Transverse colon (tissue), 4 donors: ENCODE measurements around the gene ACAD11. TPM values are rescaled to one million over a fixed set of nuclear protein-coding genes. Genes with fewer than 3 reads are reported as not detected.
A peak's percentile ranks its signal among the peaks of the same experiment; 100 is the strongest.
"Not testable (repeated sequence)": the region's sequence is repeated elsewhere in the genome, so short reads cannot be mapped to it uniquely, and the experiment has no call there.

Source experiments
- DNase-seq: peaks from one replicate; pipeline ENCODE4 v3.0.0-alpha.2; 2019
- H3K27ac ChIP-seq, 4 donors: fragments of 200-600 bp; sonication (generic); 2 replicates each; pipeline ENCODE4 v1.5.1; 2016 to 2018; ENCODE audit warnings: inconsistent platforms in 4 of 4
- H3K27me3 ChIP-seq: fragments of 200-600 bp; sonication (generic); 2 replicates; pipeline ENCODE4 v1.5.1; 2017; ENCODE audit warnings: inconsistent platforms
- H3K36me3 ChIP-seq, 4 donors: fragments of 200-600 bp; sonication (generic); 2 replicates each; pipeline ENCODE4 v1.5.1; 2017 to 2019; ENCODE audit warnings: inconsistent platforms in 4 of 4
- H3K4me1 ChIP-seq, 4 donors: fragments of 200-600 bp; sonication (generic); 2 replicates each; pipeline ENCODE4 v1.5.1; 2017 to 2020; ENCODE audit warnings: inconsistent platforms in 4 of 4
- H3K4me3 ChIP-seq, 4 donors: fragments of 200-600 bp; sonication (generic); 1 replicate in 1 of 4; 2 replicates in 3 of 4; pipeline versions ENCODE4 v1.5.1 to v1.6.1; 2017 to 2019; ENCODE audit warnings: inconsistent platforms in 4 of 4
- H3K9me3 ChIP-seq, 2 donors: fragments of 200-600 bp; sonication (generic); 2 replicates each; pipeline ENCODE4 v1.5.1; 2017 to 2019; ENCODE audit warnings: inconsistent platforms in 2 of 2
- CTCF ChIP-seq, 5 experiments: fragments of 200-600 bp in 3 of 5; fragments of 450-650 bp in 2 of 5; sonication (generic) in 3 of 5; IDR thresholded peaks; 1 replicate in 2 of 5; 2 replicates in 3 of 5; pipeline ENCODE4 v1.5.1; 2016 to 2017; ENCODE audit warnings: antibody characterized with exemption in 5 of 5, inconsistent platforms in 3 of 5, mild to moderate bottlenecking in 2 of 5, moderate library complexity in 1 of 5
- EP300 ChIP-seq: sonication (generic); formaldehyde crosslinking; IDR thresholded peaks from one replicate; pipeline ENCODE4 v1.6.1; 2017; ENCODE audit warnings: antibody characterized with exemption, low read depth
- POLR2A ChIP-seq: fragments of 450-650 bp; IDR thresholded peaks from one replicate; pipeline ENCODE4 v1.6.1; 2016; ENCODE audit warnings: antibody characterized with exemption, mild to moderate bottlenecking, moderate library complexity
- POLR2AphosphoS5 ChIP-seq, 3 donors: sonication (generic); formaldehyde crosslinking; IDR thresholded peaks; one replicate each; pipeline ENCODE4 v1.6.1; 2016; ENCODE audit warnings: antibody characterized with exemption in 3 of 3
- WGBS, 2 donors: methylation state at CpG; one replicate each; pipeline ENCODE4 v1.1.5; 2018; ENCODE audit warnings: low coverage in 1 of 2; 5-methylcytosine and 5-hydroxymethylcytosine counted together
- in situ Hi-C, 4 donors: fragments of 200-750 bp; cut with MboI; loops; one replicate each; pipeline versions ENCODE4 v1.15.0 to v1.15.1; 2017; ENCODE audit warnings: low sequenced_read_pairs in 3 of 4, low pct_ligation_motif_present in 1 of 4, low pct_unique_long_range_greater_than_20kb in 1 of 4
- intact Hi-C: fragments of 100-400 bp; cut with DNase I; formaldehyde crosslinking; loops from one replicate; pipeline ENCODE4 v1.15.1; 2023; ENCODE audit warnings: low total_unique reads
- total RNA-seq, 4 donors: library from RNA; depleted of rRNA; stranded (reverse); fragments of >200 nt; gene quantifications; one replicate each; pipeline ENCODE4 v1.1.0, GENCODE V29; 2016

ACAD11 gene
- total RNA-seq, 4 donors from 2014 or later, result 10.2 to 56.7 (median 20.9) TPM

- Histone ChIP-seq H3K4me3 (no peak overlapping the region), H3K27me3 (no peaks in the 10 kb centered on the region), H3K4me1 (no peaks in the 10 kb centered on the region), H3K36me3 (peaks cover 0 to 7% (median 0%) of the 10 kb centered on the region in 4 donors), H3K27ac (peak overlapping the region in 1 of 4 donors; percentile 11), H3K9me3 (no peaks in the 10 kb centered on the region)
- in situ Hi-C loops (no loop called here), intact Hi-C loops (no loop called here)
- no peak for DNase-seq
- TF ChIP-seq POLR2AphosphoS5 (IDR thresholded peaks at IDR 0.05) (no peak), CTCF (IDR thresholded peaks at IDR 0.05) (no peak), POLR2A (no peak), EP300 (no peak)
- WGBS, 2 donors, result 83 to 88% methylated on average over 4 to 8 of the region's 8 CpGs
These were observed 103.0 kb downstream of the ACAD11 start for GRCh38 chr3:132556508-132557159.

- in situ Hi-C loops, DNase-seq, H3K27me3 ChIP-seq, H3K4me1 ChIP-seq, H3K36me3 ChIP-seq, H3K4me3 ChIP-seq, H3K9me3 ChIP-seq, intact Hi-C loops: not testable (repeated sequence)
- 90 to 91% methylated on average over 2 to 3 of the region's 3 CpGs for WGBS, 2 donors
- H3K27ac ChIP-seq, result peak overlapping the region in 1 of 4 donors; percentile 11
These were observed 103.6 kb downstream of the ACAD11 start for GRCh38 chr3:132556036-132556386.

GRCh38 chr3:132555306-132556035 lies 104.1 kb downstream of the ACAD11 start:
- no peak overlapping the region for H3K27ac ChIP-seq
- H3K4me1 ChIP-seq, result peaks cover 0 to 1% (median 0%) of the 10 kb centered on the region in 4 donors
- H3K27me3 ChIP-seq, result no peaks in the 10 kb centered on the region
- WGBS, 2 donors, result 68 to 75% methylated on average over 5 of the region's 5 CpGs
- H3K36me3 ChIP-seq, result peaks cover 0 to 7% (median 0%) of the 10 kb centered on the region in 4 donors
- H3K4me3 ChIP-seq, result no peak overlapping the region
- intact Hi-C loops, result no loop called here
- no peaks in the 10 kb centered on the region for H3K9me3 ChIP-seq
- DNase-seq, result no peak
- TF ChIP-seq CTCF (IDR thresholded peaks at IDR 0.05) (no peak), EP300 (no peak), POLR2A (no peak), POLR2AphosphoS5 (IDR thresholded peaks at IDR 0.05) (no peak)
- in situ Hi-C loops, result no loop called here

- H3K4me1 ChIP-seq, result peaks cover 0 to 7% (median 0%) of the 10 kb centered on the region in 4 donors
- no peaks in the 10 kb centered on the region for H3K27me3 ChIP-seq
- WGBS, 2 donors, result 47% methylated on average over 6 to 8 of the region's 8 CpGs
- H3K4me3 ChIP-seq, result no peak overlapping the region
- TF ChIP-seq EP300 (no peak), POLR2AphosphoS5 (IDR thresholded peaks at IDR 0.05) (no peak), POLR2A (no peak), CTCF (IDR thresholded peaks at IDR 0.05) (no peak)
- H3K9me3 ChIP-seq, result no peaks in the 10 kb centered on the region
- peaks cover 0 to 7% (median 0%) of the 10 kb centered on the region in 4 donors for H3K36me3 ChIP-seq
- intact Hi-C loops, result no loop called here
- no peak overlapping the region for H3K27ac ChIP-seq
- in situ Hi-C loops, result no loop called here
- no peak for DNase-seq
These were observed 105.2 kb downstream of the ACAD11 start for GRCh38 chr3:132554437-132554836.
